ENCODE measurements around the gene DBNDD2.

DNA sequence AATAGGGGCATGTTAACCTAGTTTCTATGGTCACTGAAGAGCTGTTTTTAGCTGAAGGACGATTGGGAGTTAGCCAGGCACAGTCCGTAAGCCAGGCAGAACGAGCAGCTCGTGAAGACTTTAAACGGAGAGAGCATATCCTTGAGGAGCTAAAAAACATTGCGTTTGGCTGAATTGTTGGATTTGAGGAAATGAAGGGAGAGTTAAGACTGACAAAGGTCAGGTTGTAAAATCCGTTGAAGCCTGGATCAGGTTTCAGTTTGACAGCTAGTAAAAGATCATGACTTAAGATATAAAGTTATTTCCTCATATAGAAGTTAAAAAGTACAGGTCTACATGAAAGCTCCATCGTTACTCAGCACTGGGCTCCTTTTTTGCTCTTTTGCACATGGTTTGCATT is 2.8 kb downstream of the DBNDD2 start:
- TF ChIP-seq, protein P1, sequence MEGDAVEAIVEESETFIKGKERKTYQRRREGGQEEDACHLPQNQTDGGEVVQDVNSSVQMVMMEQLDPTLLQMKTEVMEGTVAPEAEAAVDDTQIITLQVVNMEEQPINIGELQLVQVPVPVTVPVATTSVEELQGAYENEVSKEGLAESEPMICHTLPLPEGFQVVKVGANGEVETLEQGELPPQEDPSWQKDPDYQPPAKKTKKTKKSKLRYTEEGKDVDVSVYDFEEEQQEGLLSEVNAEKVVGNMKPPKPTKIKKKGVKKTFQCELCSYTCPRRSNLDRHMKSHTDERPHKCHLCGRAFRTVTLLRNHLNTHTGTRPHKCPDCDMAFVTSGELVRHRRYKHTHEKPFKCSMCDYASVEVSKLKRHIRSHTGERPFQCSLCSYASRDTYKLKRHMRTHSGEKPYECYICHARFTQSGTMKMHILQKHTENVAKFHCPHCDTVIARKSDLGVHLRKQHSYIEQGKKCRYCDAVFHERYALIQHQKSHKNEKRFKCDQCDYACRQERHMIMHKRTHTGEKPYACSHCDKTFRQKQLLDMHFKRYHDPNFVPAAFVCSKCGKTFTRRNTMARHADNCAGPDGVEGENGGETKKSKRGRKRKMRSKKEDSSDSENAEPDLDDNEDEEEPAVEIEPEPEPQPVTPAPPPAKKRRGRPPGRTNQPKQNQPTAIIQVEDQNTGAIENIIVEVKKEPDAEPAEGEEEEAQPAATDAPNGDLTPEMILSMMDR (IDR thresholded peaks at IDR 0.05): no peak
- no peak for TF ChIP-seq POLR2A (IDR thresholded peaks at IDR 0.05)
